Adrenal gland (tissue), 12 donors: ENCODE measurements around the gene CACNA1F. TPM values are rescaled to one million over a fixed set of nuclear protein-coding genes. Genes with fewer than 3 reads are reported as not detected.

Experiments
- DNase-seq, 7 donors: peaks; one replicate each; pipeline ENCODE4 v3.0.0-alpha.2; 2019 to 2020
- H3K27ac ChIP-seq, 5 donors: fragments of 200-600 bp; sonication (generic) in 4 of 5; 1 replicate in 3 of 5; 2 replicates in 2 of 5; pipeline versions ENCODE4 v1.5.1 to v1.8.0; 2016 to 2020; ENCODE audit warnings: mild to moderate bottlenecking in 1 of 5
- H3K27me3 ChIP-seq: fragments of 200-600 bp; 2 replicates; pipeline ENCODE4 v1.8.0; 2021
- H3K36me3 ChIP-seq, 2 donors: fragments of 200-600 bp; replicated peaks in 1 of 2; 1 replicate in 1 of 2; 2 replicates in 1 of 2; pipeline versions ENCODE4 v1.5.1 to v1.8.0; 2018 to 2022
- H3K4me1 ChIP-seq, 2 donors: fragments of 200-600 bp; replicated peaks in 1 of 2; 1 replicate in 1 of 2; 2 replicates in 1 of 2; pipeline versions ENCODE4 v1.5.1 to v1.8.0; 2018 to 2021
- H3K4me3 ChIP-seq, 4 donors: fragments of 200-600 bp; sonication (generic) in 3 of 4; one replicate each; pipeline ENCODE4 v1.5.1; 2016 to 2018
- H3K9me3 ChIP-seq, 3 donors: fragments of 200-600 bp; sonication (generic) in 1 of 3; replicated peaks in 1 of 3; 1 replicate in 2 of 3; 2 replicates in 1 of 3; pipeline versions ENCODE4 v1.5.1 to v1.8.0; 2016 to 2021
- CTCF ChIP-seq, 6 experiments: fragments of 450-650 bp in 4 of 6; fragments of 200-600 bp in 2 of 6; sonication (generic) in 1 of 6; IDR thresholded peaks; 1 replicate in 5 of 6; 2 replicates in 1 of 6; pipeline versions ENCODE4 v1.5.1 to v1.8.0; 2016 to 2021; ENCODE audit warnings: antibody characterized with exemption in 6 of 6, mild to moderate bottlenecking in 2 of 6, moderate library complexity in 1 of 6
- POLR2A ChIP-seq, 2 donors: fragments of 450-650 bp; IDR thresholded peaks; one replicate each; pipeline ENCODE4 v1.6.1; 2017; ENCODE audit warnings: antibody characterized with exemption in 2 of 2, mild to moderate bottlenecking in 2 of 2, moderate library complexity in 1 of 2
- WGBS, 4 donors: extraction: QIAGEN DNeasy Blood & Tissue Kit in 2 of 4; methylation state at CpG; one replicate each; pipeline versions ENCODE4 v1.1.5 to v1.1.7; 2013 to 2017; 5-methylcytosine and 5-hydroxymethylcytosine counted together
- intact Hi-C, 2 donors: fragments of 100-400 bp; cut with DNase I; formaldehyde crosslinking; loops; one replicate each; pipeline versions ENCODE4 v1.14.1 to v1.15.0; 2022 to 2023
- polyA plus RNA-seq, 3 donors: library from polyadenylated mRNA; stranded (reverse); fragments of 200-250 nt in 2 of 3; fragments of 350-450 nt in 1 of 3; fragmentation: Illumina TruSeq in 1 of 3; extraction: RNeasy Lipid Tissue Mini Kit (QIAGEN cat#74804) in 1 of 3; gene quantifications; one replicate each; pipeline ENCODE4 v1.2.3, GENCODE V29; 2013 to 2014
- total RNA-seq, 9 donors: library from RNA; depleted of rRNA in 4 of 9; stranded (reverse); fragments of >200 nt in 4 of 9; fragments of 120-200 nt in 1 of 9; fragmentation: NEBNext Ultra II Directional in 1 of 9; extraction: Animal tissue kit (Norgen Biotek cat#: 25700) in 1 of 9; gene quantifications; one replicate each; pipeline versions ENCODE4 v1.1.0 to v1.2.4, GENCODE V29; 2013 to 2023
- donor health status: healthy with polysubstance abuse.
- donor health status: Bipolar disorder and iron deficiency.
- donor health status: DM: yes; HTN: yes; CAD: no.
- donor health status: DM: no; HTN: no; CAD: no.
- donor health status: DM: no; HTN: no; CAD: no.
- donor health status: DM: yes; HTN: yes; CAD: no.

The CACNA1F gene
- total and polyA plus RNA-seq, 12 donors: 0.13 to 0.24 (median 0.17) TPM; not detected in 7

DNA sequence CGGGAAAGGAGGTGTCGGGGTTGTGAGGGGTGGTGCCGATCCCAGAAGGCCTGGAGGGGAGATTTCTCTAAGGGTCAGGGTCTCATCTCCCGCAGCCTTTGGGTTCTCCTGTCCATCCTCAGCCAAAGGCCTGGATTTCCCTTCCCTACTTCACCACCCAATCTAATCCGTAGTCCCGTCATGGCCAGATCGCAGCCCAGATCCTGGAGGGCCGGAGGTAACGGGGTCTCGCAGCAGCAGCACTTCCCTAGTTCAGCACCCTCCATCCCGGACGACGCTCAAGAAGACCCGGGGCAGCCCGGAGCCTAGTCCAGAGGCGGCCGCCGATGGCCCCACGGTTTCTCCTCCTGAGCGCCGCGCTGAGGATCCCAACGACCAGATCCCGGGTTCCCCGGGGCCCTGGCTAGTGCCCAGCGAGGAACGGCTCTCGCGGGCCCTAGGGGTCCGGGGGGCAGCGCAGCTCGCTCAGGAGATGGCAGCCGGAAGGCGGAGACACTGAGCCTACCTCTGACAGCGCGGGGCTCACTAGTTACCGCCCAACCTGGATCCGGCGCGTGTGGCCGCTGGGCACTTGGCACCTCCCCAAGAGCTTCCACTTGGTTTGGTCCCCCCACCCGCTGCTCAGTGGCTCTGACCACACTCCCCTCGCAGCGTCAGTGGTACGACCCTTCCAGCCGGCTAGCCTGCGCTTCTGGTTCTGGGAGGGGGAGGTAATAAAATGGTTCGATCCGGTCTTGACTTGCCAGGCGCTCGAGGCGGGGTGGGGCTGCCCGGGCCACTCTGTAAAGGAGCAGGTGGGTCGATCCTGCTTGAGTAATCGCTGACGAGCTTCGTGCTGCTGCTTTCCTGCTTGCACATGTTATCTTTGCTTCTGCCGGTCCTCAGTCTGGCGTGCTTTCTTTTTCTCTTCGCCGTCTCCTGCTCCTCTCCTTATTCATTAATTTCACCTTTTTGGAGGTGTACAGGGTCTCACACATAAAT lies 66.9 kb downstream of the CACNA1F start:
- no peaks in the 10 kb centered on the region for H3K36me3 ChIP-seq
- WGBS, 4 donors: 12 to 64% (median 28%) methylated on average over 7 to 61 of the region's 61 CpGs
- intact Hi-C loops: no loop called here
- peak in 1 of 2 donors; percentile 48 for TF ChIP-seq POLR2A (IDR thresholded peaks at IDR 0.05)
- TF ChIP-seq CTCF (IDR thresholded peaks at IDR 0.05): peak in 4 of 6 experiments; percentile 17 to 37 (median 20)
- peak overlapping the region in 2 of 4 donors; percentile 8 to 38 for H3K4me3 ChIP-seq
- DNase-seq: peak; percentile 84 to 95 (median 91)
- peak overlapping the region; percentile 86 to 92 (median 90) for H3K27ac ChIP-seq
- no peaks in the 10 kb centered on the region for H3K27me3 ChIP-seq
- no peaks in the 10 kb centered on the region for H3K9me3 ChIP-seq
- H3K4me1 ChIP-seq: peaks cover 6% of the 10 kb centered on the region in 2 donors

GRCh38 chrX:49164589-49165360 lies 68.4 kb downstream of the CACNA1F start:
- 83 to 94% (median 87%) methylated on average over 6 to 31 of the region's 31 CpGs for WGBS, 4 donors
- no peaks in the 10 kb centered on the region for H3K36me3 ChIP-seq
- no peaks in the 10 kb centered on the region for H3K27me3 ChIP-seq
- H3K4me1 ChIP-seq: peaks cover 6% of the 10 kb centered on the region in 2 donors
- intact Hi-C loops: no loop called here
- DNase-seq: no peak
- no peaks in the 10 kb centered on the region for H3K9me3 ChIP-seq
- no peak overlapping the region for H3K4me3 ChIP-seq
- H3K27ac ChIP-seq: peak overlapping the region in 3 of 5 donors; percentile 80 to 97 (median 92)
- TF ChIP-seq POLR2A (IDR thresholded peaks at IDR 0.05) (no peak), CTCF (IDR thresholded peaks at IDR 0.05) (no peak)

- no peaks in the 10 kb centered on the region for H3K9me3 ChIP-seq
- no peaks in the 10 kb centered on the region for H3K27me3 ChIP-seq
- TF ChIP-seq POLR2A (IDR thresholded peaks at IDR 0.05): peak; percentile 45 to 53
- TF ChIP-seq CTCF (IDR thresholded peaks at IDR 0.05): peak in 5 of 6 experiments; percentile 28 to 93 (median 68)
- intact Hi-C loops: no loop called here
- DNase-seq: peak; percentile 86 to 94 (median 90)
- H3K36me3 ChIP-seq: no peaks in the 10 kb centered on the region
- H3K4me1 ChIP-seq: peaks cover 6% of the 10 kb centered on the region in 2 donors
- H3K4me3 ChIP-seq: peak overlapping the region in 1 of 4 donors; percentile 43
- WGBS, 4 donors: 1 to 64% (median 17%) methylated on average over 4 to 69 of the region's 69 CpGs
- H3K27ac ChIP-seq: peak overlapping the region; percentile 69 to 97 (median 87)
Observed at GRCh38 chrX:49163555-49164419, 69.4 kb downstream of the CACNA1F start.
